GM18511 (cell line): ENCODE data around the gene MLX.
"Not testable (repeated sequence)": the region's sequence is repeated elsewhere in the genome, so short reads cannot be mapped to it uniquely, and the experiment has no call there.

Source experiments
- ATAC-seq: cut with Tn5 transposase; IDR thresholded peaks from one replicate; pipeline ENCODE4 v1.9.1; 2021; ENCODE audit warnings: mild to moderate bottlenecking, moderate library complexity; ENCODE audit not compliant: unreplicated experiment

The MLX gene

DNA sequence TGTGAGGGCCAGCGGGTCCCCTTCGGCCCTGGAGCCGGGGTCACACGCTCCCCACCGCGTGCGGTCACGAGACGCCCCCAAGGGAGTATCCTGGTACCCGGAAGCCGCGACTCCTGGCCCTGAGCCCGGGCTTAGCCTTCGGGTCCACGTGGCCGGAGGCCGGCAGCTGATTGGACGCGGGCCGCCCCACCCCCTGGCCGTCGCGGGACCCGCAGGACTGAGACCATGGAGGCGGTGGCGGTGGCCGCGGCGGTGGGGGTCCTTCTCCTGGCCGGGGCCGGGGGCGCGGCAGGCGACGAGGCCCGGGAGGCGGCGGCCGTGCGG is 30.9 kb upstream of the MLX start, which contains the start of gene NAGLU:
Gene NAGLU, plus strand, starts transcription at position 194 of the 324 bp plus-strand sequence. Its CDS starts 32 bp downstream, at position 226.
- ATAC-seq: peak; percentile 84

DNA sequence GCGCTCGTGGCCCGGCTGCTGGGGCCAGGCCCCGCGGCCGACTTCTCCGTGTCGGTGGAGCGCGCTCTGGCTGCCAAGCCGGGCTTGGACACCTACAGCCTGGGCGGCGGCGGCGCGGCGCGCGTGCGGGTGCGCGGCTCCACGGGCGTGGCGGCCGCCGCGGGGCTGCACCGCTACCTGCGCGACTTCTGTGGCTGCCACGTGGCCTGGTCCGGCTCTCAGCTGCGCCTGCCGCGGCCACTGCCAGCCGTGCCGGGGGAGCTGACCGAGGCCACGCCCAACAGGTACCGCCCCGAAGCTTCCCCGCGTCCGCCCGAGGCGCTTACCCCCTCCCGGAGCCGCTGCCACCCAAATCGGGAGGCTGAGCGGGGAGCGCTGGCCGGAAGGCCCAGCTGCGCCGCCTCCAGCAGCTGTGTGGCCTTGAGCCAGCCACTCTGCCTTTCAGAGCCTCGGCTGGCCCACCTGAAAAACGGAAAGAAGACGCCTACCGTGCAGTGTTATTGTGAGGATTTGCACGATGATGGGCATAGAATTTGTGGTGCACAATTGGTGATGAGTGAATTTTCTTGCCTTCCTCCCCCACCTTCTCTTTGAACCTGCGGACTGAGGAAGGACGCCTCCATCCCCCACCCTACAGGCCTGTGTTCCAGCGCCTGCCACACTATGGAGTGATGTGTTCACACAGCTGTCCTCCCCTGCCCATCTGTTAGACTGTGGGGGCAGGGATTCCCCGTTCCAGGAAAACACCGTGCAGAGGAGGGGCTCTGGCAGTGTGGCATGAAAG is 30.3 kb upstream of the MLX start:
- peak; percentile 78 for ATAC-seq

DNA sequence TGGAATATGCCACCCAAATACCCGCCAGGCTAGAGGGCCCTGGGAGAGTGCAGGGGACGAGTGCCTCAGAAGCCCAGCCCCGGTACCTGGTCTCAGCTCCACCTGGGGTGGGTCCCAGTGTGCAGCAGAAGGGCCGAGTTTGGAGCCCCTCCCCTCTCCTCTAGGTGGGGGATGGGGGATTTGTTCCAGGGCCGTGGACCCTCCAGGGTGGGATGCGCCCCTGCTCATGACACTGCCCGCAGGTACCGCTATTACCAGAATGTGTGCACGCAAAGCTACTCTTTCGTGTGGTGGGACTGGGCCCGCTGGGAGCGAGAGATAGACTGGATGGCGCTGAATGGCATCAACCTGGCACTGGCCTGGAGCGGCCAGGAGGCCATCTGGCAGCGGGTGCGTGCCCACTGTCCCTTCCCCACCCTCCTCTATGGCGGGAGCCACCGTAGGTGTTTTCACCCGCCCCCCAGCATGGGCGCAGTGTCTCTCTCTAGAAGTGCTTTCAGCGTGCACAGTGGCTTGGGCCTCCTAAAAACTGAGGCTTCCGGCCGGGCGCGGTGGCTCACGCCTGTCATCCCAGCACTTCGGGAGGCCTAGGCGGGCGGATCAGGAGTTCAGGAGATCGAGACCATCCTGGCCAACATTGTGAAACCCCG is 29.6 kb upstream of the MLX start:
- no peak for ATAC-seq

DNA sequence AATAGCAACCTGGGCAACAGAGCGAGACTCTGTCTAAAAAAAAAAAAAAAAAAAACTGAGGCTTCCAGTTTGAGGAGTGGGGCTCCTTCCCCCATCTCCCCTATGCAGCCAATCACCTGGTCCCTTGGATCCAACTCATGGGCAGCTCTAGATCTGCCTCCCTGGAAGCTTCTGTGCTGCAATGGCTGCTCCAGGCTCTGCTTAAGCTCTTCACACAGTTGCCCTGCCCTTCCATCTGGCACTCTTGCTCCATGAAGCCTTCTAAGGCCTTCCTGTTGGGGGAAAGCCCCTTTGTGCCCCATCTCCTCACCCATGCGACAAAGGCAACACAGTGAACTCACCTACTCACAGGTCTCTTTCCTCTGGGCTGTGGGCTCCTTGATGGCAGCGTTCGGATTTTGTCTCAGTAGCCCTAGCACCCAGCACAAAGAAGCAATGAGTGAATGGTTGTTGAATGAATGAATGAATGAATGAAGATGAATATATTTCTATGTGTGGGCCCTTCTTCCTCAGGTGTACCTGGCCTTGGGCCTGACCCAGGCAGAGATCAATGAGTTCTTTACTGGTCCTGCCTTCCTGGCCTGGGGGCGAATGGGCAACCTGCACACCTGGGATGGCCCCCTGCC is 29.0 kb upstream of the MLX start:
- no peak for ATAC-seq

DNA sequence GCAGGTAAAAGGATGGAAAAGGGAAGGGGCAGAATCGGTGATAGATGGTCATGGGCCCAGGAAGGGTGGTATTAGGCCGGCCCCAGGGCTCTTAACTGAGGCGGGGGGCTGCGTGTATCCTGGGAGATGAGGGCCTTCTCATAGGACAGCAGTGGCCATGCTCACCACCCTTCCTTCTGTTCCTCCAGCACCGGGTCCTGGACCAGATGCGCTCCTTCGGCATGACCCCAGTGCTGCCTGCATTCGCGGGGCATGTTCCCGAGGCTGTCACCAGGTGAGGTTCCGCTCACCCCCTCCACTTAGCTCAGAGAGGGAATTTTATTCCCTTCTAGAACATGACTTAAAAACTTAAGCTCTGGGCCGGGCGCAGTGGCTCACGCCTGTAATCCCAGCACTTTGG is 28.4 kb upstream of the MLX start:
- ATAC-seq: no peak

DNA sequence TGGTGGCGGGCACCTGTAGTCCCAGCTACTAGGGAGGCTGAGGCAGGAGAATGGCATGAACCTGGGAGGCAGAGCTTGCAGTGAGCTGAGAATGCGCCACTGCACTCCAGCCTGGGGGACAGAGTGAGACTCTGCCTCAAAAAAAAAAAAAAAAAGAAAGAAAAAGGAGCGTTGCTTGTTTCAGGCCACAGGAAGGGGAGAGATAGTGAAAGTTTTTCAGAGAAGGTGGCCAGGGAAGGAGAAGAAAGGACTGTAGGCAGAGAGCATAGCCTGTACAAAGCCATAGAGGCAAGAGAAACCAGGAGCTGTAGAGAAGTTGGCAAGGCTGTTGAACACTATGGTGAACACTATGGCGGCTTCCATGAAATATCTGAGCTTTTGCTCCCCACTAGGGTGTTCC is 26.3 kb upstream of the MLX start:
- ATAC-seq: not testable (repeated sequence)

DNA sequence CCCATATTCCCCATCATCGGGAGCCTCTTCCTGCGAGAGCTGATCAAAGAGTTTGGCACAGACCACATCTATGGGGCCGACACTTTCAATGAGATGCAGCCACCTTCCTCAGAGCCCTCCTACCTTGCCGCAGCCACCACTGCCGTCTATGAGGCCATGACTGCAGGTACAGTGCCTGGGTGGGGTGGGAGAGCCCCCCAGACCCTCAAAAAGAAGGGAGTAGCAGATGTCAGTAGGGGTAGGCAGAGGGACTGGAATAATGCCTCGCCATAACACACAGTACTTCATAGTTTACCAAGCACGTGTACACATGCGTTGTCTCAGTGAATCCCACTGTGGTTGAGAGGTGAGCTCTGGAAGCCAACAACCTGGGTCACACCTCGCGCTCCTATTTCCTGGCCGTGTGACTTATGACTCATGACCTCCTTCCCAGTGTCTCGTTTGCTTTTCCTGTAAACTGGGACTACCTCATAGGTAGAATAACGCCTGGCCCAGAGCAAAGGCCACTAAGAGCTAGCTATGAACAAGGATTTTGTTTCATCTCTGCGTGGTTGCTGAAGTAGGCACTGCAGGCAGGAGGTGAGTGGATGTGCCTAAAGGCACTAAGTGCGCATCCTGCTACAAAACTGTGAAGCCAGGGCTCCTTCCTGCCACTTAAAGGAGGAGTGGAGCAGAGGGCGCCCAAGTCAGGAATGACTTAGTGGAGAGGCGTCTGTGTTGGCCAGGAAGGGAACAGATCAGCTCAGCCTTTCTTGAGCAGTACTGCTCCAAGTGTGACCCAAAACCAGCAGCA is 25.7 kb upstream of the MLX start:
- no peak for ATAC-seq

DNA sequence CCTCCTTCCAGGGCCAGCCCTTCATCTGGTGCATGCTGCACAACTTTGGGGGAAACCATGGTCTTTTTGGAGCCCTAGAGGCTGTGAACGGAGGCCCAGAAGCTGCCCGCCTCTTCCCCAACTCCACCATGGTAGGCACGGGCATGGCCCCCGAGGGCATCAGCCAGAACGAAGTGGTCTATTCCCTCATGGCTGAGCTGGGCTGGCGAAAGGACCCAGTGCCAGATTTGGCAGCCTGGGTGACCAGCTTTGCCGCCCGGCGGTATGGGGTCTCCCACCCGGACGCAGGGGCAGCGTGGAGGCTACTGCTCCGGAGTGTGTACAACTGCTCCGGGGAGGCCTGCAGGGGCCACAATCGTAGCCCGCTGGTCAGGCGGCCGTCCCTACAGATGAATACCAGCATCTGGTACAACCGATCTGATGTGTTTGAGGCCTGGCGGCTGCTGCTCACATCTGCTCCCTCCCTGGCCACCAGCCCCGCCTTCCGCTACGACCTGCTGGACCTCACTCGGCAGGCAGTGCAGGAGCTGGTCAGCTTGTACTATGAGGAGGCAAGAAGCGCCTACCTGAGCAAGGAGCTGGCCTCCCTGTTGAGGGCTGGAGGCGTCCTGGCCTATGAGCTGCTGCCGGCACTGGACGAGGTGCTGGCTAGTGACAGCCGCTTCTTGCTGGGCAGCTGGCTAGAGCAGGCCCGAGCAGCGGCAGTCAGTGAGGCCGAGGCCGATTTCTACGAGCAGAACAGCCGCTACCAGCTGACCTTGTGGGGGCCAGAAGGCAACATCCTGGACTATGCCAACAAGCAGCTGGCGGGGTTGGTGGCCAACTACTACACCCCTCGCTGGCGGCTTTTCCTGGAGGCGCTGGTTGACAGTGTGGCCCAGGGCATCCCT is 23.5 kb upstream of the MLX start:
- ATAC-seq: no peak

DNA sequence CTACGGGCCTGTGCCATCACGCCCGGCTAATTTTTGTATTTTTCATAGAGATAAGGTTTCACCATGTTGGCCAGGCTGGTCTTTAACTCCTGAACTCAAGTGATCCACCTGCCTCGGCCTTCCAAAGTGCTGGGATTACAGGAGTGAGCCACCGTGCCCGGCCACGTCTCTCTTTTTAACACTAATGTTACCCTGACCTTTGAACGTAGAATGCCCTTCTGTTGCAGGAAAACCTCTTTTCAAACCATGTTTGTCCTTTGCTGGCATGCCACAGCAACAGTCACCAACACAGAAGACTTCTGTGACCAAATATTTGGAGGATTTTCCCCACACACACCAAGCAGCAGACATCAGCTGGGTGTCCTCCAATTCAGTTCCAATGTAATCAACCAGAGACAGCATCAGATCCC is 22.0 kb upstream of the MLX start:
- no peak for ATAC-seq

DNA sequence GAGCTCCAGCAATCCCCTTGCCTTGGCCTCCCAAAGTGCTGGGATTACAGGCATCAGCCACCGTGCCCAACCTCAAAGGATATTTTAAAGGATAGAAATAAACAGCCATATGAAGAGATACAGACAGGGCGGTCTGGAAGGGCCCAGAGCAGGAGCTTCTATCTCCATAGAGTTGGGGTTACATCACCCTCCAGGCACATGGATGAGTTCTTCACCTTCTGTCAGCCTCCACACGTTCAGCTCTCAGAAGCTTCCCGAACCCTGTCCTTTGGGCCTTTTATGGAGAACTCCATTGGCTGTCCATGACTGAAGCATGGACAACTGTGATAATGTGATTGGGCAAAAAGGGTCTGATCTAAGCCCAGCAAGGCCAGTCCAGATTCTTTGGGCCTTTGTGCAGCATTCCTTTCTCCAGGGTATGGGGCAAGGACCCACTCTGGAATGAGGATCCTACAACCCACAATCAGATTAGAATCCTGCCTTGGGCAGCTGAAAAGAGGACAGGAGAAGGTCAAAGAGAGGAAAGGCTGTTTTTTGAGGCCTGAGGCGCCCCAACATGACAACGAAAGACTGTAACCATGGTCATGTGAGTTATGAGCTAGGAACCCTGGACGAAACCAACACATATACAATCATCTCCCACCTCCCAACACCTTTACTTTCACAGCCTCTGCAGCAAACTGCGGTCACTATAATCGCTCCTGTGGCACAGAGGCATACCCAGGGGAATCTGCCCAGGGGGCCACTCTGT is 21.0 kb upstream of the MLX start:
- ATAC-seq: not testable (repeated sequence)

DNA sequence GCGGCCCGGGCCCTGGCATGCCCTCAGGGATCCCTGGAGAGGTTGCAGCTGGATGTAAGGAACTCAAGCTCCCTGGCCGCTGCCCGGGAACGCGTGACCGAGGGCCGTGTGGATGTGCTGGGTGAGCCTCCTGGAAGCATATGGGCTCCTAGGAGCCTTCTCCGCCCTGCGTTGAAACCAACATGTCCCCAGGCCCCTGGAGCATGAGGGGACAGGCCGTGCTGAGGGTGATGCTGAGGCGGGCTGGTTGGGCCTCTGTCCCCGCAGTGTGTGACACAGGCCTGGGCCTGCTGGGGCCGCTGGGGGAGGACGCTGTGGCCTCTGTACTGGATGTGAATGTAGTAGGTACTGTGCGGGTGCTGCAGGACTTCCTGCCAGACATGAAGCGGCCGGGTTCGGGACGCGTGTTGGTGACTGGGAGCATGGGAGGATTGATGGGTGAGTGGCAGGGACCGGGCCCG is 19.9 kb upstream of the MLX start:
- ATAC-seq: no peak

DNA sequence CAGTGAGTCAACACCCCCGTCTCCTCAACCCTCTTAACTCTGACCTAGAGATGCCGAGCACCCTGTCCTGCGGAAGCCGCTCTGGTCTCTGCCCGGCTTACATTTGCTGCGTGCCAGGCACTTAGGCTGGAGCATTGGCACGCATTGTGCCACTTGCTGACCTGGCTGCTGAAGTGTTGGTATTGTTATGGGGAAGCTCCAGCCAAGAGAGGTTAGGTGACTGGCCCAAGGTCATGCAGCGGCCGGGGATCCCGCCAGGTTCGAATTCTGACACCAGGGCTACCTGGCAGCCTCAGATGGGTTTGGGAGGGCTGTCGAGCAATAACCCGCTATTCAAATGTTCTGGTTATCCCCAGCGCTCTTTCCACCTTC is 19.2 kb upstream of the MLX start:
- ATAC-seq: no peak

DNA sequence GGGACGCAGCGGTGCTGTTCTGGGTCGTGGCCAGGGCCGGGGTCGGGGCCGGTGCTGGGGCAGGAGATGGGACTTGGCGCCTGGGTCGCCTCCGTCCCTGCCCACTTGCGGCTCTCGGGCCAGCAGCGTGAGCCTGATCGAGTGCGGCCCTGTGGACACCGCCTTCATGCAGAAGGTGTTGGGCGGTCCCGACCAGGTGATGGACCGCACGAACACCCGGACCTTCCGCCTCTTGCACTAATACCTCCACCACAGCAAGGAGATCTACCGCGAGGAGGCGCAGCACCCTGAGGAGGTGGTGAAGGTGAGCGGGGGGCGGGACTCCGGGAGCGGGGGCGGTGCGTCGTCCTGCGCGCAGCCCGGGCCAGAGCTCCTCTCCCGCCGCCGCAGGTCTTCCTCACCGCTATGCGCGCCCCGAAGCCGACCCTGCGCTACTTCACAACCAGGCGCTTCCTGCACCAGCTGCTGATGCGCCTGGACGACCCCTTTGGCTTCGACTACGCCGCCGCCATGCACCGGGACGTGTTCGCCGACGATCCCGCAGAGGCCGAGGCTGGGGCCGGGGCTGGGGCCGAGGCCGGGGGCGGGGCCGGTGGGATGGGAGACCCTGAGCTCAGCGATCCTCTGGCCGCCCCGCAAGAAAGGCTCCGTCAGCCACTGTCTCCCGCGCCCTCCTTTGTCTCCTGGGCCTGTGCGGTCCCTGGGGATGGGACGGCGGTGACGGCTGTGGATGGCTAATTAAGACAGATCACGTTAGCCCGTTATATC is 18.6 kb upstream of the MLX start:
- no peak for ATAC-seq

DNA sequence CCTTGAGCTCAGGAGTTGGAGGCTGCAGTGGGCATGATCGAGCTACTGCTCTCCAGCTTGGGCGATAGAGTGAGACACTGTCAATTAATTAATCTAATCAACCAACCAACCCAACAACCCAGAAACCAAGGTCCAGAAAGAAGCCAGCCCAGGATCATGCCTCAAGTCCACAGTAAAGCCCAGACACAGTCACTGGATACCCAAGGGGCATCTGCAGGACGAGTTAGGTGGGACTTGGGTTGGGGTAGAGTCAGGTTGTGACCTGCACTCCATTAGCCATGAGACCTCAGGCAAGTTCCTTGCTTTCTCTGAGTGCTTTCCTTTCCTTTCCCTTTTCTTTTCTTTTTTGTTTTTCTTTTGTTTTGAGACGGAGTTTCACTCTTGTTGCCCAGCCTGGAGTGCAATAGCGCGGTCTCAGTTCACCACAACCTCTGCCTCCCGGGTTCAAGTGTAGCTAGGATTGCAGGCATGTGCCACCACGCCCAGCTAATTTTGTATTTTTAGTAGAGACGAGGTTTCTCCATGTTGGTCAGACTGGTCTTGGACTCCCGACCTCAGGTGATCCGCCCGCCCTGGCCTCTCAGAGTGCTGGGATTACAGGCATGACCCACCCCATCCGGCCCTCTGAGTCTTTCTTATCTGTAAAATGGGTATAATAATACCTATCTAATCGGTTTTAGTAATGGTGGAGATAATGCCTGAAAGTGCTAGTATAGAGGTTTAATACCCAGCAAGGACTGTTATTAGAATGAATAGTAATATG is 17.7 kb upstream of the MLX start:
- ATAC-seq: no peak

DNA sequence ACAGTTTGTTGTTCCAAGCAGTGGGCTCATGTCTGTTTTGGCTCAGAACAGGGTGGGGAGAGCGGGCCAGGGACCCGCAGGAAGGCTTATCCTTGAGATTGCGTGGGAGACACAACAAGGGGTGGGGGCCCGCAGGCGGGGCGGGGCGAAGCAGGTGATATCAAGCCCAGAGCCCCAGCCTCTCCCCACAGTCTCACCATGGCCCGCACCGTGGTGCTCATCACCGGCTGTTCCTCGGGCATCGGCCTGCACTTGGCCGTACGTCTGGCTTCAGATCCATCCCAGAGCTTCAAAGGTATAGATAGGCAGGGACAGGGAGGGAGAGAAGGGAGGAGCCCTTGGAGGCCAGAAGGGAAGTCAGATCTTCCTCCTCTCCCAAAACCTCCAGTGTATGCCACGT is 14.2 kb upstream of the MLX start, which contains the start of gene HSD17B1:
Gene HSD17B1, plus strand, starts transcription at position 188 of the 400 bp plus-strand sequence. Its CDS starts 11 bp downstream, at position 199.
- not testable (repeated sequence) for ATAC-seq

DNA sequence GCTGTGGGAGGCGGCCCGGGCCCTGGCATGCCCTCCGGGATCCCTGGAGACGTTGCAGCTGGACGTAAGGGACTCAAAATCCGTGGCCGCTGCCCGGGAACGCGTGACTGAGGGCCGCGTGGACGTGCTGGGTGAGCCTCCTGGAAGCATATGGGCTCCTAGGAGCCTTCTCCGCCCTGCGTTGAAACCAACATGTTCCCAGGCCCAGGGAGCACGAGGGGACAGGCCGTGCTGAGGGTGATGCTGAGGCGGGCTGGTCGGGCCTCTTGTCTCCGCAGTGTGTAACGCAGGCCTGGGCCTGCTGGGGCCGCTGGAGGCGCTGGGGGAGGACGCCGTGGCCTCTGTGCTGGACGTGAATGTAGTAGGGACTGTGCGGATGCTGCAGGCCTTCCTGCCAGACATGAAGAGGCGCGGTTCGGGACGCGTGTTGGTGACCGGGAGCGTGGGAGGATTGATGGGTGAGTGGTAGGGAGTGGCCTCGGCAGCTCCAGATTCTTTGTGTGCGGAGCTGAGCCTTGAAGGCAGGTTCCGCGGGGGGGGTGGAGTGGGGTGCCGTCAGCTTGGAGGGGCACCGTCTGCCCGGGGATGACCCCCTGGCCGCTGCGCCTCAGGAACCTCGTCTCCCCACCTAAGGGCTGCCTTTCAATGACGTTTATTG is 13.6 kb upstream of the MLX start:
- ATAC-seq: no peak

DNA sequence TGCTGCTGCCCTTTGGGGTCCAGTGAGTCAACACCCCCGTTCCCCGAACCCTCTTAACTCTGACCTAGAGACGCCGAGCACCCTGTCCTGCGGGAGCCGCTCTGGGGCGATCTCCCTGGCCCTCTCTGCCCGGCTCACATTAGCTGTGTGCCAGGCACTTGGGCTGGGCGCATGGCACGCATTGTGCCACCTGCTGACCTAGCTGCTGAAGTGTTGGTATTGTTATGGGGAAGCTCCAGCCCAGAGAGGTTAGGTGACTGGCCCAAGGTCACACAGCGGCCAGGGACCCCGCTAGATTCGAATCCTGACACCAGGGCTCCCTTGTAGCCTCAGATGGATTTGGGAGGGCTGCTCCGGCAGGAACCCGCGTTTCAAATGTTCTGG is 13.0 kb upstream of the MLX start:
- no peak for ATAC-seq
